Measurements from ENCODE around the gene CRY2. TPM values are rescaled to one million over a fixed set of nuclear protein-coding genes. Genes with fewer than 3 reads are reported as not detected.

Gene CRY2
- total RNA-seq, 2 experiments from 2014 or later, result 32.4 to 36.9 TPM

DNA sequence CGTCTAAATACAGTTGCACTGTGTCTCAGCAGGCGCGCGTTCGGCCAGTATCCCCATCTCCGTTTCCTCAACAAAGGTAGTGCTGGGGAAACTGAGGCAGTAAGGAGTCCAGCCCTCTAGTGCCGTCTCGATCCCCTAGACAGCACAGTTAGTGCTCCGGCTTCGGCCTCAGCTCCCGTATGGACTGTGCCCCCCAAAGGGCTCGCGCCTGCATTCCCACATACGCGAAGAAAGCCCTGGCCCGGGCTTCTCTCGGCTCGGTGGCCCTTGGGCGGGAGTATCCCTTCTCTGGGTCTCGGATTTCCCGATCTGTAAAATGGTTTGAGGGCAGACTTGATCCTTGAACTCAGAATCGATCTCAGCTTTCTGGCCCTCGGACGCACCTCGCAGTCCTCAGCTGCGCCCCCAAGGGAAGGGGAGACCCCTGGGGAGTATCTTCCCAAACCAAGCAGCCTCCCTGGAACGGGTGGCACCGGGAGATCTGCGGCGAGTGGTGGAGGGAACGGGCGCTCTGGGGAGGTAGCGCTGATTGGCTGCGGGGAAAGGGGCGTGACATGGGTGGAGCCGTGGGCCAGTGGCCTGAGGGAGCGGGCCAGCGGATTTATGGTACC is 71.2 kb downstream of the CRY2 start:
- POLR2A ChIA-PET, result interaction anchor here (0.6 to 2.9 kb wide), 13 partner anchors 10 to 431 kb away, joined by 3 to 40 read pairs (median 3); partner anchors contain the start of genes CRY2, FREY1 and SLC35C1
- Mint-ChIP-seq H3K36me3 (peaks cover 5% of the 10 kb centered on the region), H3K27ac (peak overlapping the region; percentile 95), H3K4me1 (peaks cover 25% of the 10 kb centered on the region), H3K9me3 (no peaks in the 10 kb centered on the region), H3K4me3 (peak overlapping the region; percentile 96), H3K27me3 (peaks cover 9% of the 10 kb centered on the region)
- DNase-seq (peak; percentile 75), ATAC-seq (ENCODE audit: low read depth) (peak; percentile 11)

DNA sequence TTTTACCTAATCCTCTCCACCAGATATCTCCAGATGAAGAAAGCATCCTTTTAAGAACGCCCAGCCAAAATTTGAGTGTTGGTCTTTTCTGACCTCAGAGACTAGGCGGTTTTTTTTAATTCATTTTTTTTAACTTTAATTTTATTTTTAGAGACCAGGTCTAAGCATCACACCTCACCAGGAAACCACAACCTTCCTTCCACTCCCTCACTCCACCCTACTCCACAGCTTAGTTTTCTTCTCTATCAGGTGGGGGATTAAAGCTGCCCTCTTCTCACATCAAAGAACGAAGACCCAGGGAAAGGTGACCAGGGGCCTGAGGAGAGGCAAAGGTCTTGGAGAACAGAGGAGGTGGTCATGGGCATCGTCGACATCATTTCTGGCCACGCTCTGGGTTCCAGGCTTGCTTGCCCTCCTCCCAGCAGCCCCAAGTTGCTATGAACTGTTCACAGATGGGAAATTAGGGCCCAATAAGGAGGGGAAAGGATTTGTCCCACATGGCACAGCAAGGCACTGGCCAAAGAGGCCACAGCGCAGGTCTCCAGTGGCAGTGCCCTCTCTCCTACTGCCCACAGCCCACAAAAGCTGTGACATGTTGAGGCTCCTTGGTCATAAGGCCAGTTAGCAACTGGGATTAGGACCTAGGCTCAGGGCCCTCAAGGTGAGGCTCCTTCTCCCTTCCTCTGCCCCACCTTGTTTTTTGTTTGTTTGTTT is 71.8 kb downstream of the CRY2 start:
- POLR2A ChIA-PET, result interaction anchor here (0.6 to 2.9 kb wide), 6 partner anchors 10 to 430 kb away, joined by 3 to 40 read pairs (median 4); partner anchors contain the start of gene SLC35C1
- Mint-ChIP-seq H3K4me3 (peak overlapping the region; percentile 96), H3K9me3 (no peaks in the 10 kb centered on the region), H3K4me1 (peaks cover 23% of the 10 kb centered on the region), H3K27me3 (peaks cover 14% of the 10 kb centered on the region), H3K36me3 (peaks cover 5% of the 10 kb centered on the region), H3K27ac (peak overlapping the region; percentile 95)
- ATAC-seq (ENCODE audit: low read depth), result no peak
- peak; percentile 32 for DNase-seq

DNA sequence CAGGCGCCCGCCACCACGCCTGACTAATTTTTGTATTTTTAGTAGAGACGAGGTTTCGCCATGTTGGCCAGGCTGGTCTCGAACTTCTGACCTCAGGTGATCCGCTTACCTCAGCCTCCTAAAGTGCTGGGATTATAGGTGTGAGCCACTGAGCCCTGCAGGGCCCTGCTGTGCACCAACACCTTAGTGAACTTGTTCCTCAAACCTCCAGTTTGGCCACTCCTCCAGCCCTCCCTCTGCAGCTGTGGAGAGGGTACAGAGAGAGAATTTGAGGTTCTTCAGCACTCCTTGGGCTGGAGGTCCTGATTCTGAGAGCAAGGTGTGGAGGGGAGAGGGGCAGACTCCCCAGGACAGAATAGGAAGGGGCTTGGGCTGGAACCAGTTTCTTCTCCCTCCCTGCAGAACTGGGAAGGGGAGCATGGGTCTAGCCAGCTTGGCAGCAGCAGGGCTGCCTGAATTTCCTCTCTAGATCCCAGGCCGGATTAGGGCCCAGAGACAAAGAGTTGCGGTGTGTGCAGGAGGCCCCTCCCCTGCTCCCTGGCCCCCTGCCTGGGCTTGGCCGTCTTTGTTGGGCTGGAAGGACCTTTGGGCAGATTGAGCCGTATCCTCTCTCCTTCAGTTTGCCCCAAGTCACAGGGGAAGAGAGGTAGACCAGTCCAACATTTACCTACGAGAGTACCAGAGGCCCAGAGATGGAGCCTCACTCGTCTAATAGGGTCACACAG is 72.7 kb downstream of the CRY2 start:
- H3K27me3 Mint-ChIP-seq, result peaks cover 19% of the 10 kb centered on the region
- H3K4me1 Mint-ChIP-seq, result peaks cover 22% of the 10 kb centered on the region
- POLR2A ChIA-PET, result interaction anchor here (0.6 kb wide), 1 partner anchor 57 kb away, joined by 6 read pairs; no protein-coding TSS in a partner anchor

DNA sequence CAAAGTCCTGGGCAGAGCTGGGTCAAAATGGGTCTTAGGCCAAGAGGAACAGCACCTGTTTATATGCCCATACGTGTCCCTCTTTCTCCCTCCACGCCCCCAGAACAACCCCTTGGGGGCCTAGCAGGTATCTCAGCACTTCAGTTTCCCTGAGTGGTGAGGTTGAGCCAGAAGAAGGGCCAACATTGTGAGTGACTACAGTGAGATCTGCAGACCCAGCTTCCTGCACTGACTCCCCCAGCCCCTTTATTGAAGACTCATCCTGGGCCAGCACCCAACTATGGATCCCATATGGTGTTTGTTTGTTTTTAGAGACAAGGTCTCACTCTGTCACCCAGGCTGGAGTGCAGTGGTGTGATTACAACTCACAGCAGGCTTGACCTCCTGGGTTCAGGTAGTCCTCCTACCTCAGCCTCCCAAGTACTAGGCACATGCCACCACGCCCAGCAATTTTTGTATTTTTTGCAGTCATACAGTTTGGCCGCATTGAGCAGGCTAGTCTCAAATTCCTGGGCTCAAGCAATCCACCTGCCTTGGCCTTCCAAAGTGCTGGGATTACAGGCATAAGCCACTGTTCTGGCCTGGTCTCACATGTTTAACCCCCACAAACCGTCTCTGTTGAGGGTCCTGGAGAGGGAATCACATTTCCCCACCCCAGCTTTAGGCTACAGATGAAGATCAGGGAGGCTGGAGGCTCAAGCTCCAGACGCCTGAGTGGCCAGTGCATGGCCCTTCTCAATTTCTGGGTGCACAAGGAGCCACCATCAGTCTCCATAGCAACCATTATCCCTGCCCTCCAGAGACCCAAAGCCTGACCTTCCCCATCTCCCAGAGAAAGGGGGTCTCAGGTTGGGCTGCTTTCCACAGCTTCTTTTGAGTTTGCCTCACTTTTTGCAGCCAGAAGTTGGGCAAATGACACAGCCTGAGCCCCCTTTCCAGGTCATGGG is 73.5 kb downstream of the CRY2 start:
- Mint-ChIP-seq H3K27me3 (peaks cover 19% of the 10 kb centered on the region), H3K4me1 (peaks cover 20% of the 10 kb centered on the region), H3K36me3 (peaks cover 4% of the 10 kb centered on the region), H3K9me3 (no peaks in the 10 kb centered on the region), H3K27ac (no peak overlapping the region), H3K4me3 (peak overlapping the region; percentile 50)
- DNase-seq (no peak), ATAC-seq (ENCODE audit: low read depth) (no peak)
- POLR2A ChIA-PET, result no interaction called here

More for the DNA sequence above, 72.7 kb downstream of the CRY2 start:
- H3K4me3 Mint-ChIP-seq, result peak overlapping the region; percentile 22
- no peaks in the 10 kb centered on the region for H3K9me3 Mint-ChIP-seq
- H3K36me3 Mint-ChIP-seq, result peaks cover 5% of the 10 kb centered on the region
- H3K27ac Mint-ChIP-seq, result no peak overlapping the region
- ATAC-seq (ENCODE audit: low read depth) (no peak), DNase-seq (peak; percentile 24)

DNA sequence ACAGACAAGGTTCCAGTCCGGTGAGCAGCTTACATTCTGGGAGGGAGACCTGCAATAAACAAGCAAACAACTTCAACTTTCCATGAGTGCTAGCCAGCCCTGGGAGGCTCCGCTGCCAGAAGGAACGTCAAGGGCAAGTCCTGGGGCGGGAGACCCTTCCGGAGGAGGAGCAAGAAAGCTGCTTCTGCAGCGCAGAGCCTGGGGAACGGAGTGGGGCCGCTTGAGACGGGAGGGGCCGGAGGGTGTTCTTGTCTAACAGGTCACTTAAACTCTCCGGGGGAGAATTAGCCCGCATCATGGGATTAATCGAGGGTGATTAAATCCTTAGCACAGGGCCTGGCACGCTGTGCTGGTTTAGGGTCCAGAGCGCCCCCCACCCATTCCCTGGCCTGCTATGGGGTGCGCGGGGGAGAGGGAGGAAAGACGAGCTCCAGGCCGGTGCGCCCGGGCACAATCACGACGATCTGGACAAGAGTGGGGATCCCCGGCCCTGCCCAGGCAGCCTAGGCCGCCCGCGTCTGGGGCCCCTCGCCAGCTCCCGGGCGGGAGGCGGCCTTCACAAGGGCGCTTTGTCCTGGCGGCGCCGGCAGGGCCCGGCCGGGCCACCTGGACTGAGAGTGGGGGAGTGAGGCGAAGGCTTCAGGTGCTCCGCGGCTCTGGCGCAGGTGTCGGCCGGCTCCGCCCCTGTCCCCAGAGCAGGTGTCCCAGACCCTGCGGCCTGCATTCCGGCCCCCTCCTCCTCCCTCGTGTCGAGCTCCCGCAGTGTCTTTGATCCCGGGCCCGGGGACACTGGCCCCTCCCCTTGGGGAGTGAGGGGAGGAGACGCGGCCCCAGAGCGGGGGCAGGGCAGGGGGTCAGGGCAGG is 74.5 kb downstream of the CRY2 start:
- H3K9me3 Mint-ChIP-seq, result no peaks in the 10 kb centered on the region
- DNase-seq (peak; percentile 34), ATAC-seq (ENCODE audit: low read depth) (no peak)
- H3K27me3 Mint-ChIP-seq, result peaks cover 19% of the 10 kb centered on the region
- no peak overlapping the region for H3K27ac Mint-ChIP-seq
- H3K4me1 Mint-ChIP-seq, result peaks cover 13% of the 10 kb centered on the region
- no peaks in the 10 kb centered on the region for H3K36me3 Mint-ChIP-seq
- peak overlapping the region; percentile 50 for H3K4me3 Mint-ChIP-seq
- POLR2A ChIA-PET, result no interaction called here

DNA sequence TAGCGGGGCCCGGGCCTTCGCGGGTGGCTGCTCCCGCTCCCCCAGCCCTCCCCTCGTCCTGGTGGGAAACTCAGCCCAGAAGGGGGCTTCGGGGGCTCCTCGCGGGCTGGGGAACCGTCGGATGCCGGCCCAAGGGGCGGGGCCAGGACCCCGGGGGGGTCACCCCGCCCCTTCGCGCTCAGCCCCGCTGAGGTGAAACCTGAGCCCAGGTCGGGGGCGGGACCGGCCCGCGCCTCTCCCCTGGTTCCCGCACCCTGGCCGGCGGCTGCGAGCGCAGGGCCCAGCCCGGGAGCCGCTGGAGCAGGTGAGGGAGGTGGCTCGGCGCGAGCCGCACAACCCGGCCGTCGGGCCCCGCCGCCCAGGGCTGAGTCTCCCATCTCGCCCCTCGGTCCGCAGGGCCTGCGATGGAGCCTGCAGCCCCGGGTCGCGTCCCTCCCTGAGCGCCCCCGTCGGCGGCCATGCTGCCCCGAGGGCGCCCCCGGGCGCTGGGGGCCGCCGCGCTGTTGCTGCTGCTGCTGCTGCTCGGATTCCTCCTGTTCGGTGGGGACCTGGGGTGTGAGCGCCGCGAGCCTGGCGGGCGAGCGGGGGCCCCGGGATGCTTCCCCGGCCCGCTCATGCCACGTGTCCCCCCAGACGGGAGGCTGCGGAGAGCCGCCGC is 75.3 kb downstream of the CRY2 start, which contains the start of gene LARGE2:
LARGE2 (plus strand) TSS at position 232 of the 658 bp plus-strand sequence; CDS start at position 459, 227 bp downstream.
- Mint-ChIP-seq H3K4me1 (peaks cover 17% of the 10 kb centered on the region), H3K36me3 (no peaks in the 10 kb centered on the region), H3K27ac (no peak within 1 kb of the TSS), H3K4me3 (peak within 1 kb of the TSS; percentile 69), H3K27me3 (peaks cover 19% of the 10 kb centered on the region), H3K9me3 (no peaks in the 10 kb centered on the region)
- DNase-seq (peak; percentile 45), ATAC-seq (ENCODE audit: low read depth) (no peak)
- POLR2A ChIA-PET, result no interaction called here

DNA sequence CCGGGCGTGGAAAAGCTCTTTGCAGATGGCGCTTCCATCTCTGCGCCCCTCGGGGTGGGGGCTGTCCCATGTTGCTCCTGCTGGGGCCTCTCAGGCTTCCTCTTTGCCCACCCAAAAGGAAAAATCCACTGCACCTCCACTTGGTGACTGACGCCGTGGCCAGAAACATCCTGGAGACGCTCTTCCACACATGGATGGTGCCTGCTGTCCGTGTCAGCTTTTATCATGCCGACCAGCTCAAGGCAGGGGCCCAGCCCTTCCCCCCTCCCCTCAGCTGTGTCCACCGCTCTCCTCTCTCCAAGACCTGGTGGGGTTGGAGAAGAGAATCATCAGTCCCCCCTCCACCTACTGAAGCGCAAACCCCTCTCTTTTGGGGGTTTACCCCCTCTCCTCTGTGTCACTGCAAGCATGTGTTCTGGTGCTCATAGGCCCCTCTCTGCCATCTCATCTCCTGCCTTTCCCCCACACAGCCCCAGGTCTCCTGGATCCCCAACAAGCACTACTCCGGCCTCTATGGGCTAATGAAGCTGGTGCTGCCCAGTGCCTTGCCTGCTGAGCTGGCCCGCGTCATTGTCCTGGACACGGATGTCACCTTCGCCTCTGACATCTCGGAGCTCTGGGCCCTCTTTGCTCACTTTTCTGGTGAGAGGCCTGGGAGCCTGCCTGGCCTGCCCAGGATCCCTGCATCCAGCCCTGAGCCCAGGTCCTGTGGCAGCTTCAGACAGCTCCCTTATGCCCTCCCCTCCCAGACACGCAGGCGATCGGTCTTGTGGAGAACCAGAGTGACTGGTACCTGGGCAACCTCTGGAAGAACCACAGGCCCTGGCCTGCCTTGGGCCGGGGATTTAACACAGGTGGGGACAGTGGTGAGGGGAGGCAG is 77.0 kb downstream of the CRY2 start:
- peak overlapping the region; percentile 14 for H3K4me3 Mint-ChIP-seq
- DNase-seq, result peak; percentile 29
- H3K27me3 Mint-ChIP-seq, result peaks cover 19% of the 10 kb centered on the region
- POLR2A ChIA-PET, result no interaction called here
- no peak overlapping the region for H3K27ac Mint-ChIP-seq
- peaks cover 13% of the 10 kb centered on the region for H3K4me1 Mint-ChIP-seq
- ATAC-seq (ENCODE audit: low read depth), result no peak
- H3K9me3 Mint-ChIP-seq, result no peaks in the 10 kb centered on the region
- no peaks in the 10 kb centered on the region for H3K36me3 Mint-ChIP-seq

DNA sequence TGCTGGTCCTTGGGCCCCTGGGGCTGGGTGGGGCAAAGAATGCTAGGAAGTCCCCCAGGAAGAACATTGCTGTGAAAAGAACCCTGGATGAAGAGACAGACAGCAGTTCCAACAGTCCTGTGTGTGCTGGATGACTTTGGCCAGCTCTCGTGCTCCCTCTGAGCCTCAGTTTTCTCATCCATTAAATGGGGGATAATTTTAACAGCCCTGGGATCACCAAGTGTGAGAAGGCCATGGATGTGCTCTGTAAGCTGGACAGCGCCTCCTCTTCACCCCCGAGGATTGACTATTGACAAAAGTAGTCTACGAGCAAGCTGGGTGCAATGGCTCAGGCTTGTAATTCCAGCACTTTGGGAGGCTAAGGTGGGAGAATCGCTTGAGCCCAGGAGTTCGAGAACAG is 77.7 kb downstream of the CRY2 start:
- POLR2A ChIA-PET, result interaction anchor here (0.6 kb wide), 1 partner anchor 63 kb away, joined by 3 read pairs; no protein-coding TSS in a partner anchor
- no peak overlapping the region for H3K27ac Mint-ChIP-seq
- no peaks in the 10 kb centered on the region for H3K36me3 Mint-ChIP-seq
- H3K9me3 Mint-ChIP-seq, result no peaks in the 10 kb centered on the region
- H3K27me3 Mint-ChIP-seq, result peaks cover 19% of the 10 kb centered on the region
- peaks cover 12% of the 10 kb centered on the region for H3K4me1 Mint-ChIP-seq
- DNase-seq (no peak), ATAC-seq (ENCODE audit: low read depth) (no peak)
- H3K4me3 Mint-ChIP-seq, result no peak overlapping the region

DNA sequence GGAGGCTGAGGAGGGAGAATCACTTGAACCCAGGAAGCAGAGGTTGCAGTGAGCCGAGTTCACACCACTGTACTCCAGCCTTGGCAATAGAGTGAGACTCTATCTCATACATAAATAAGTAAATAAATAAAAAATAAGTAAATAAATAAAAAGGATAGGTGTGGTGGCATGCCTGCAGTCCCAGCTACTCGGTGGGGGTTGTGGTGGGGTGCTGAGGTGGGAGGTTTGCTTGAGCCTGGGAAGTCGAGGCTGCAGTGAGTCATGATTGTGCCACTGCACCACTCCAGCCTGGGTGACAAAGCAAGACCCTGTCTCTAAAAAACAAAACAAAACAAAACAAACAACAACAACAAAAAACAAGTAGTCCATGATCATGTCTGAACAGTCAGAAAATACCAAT is 78.3 kb downstream of the CRY2 start:
- Mint-ChIP-seq H3K4me1 (peaks cover 18% of the 10 kb centered on the region), H3K4me3 (no peak overlapping the region), H3K9me3 (no peaks in the 10 kb centered on the region), H3K27ac (no peak overlapping the region), H3K27me3 (peaks cover 19% of the 10 kb centered on the region), H3K36me3 (no peaks in the 10 kb centered on the region)
- POLR2A ChIA-PET, result interaction anchor here (0.6 kb wide), 1 partner anchor 64 kb away, joined by 3 read pairs; no protein-coding TSS in a partner anchor
- ATAC-seq (ENCODE audit: low read depth) (no peak), DNase-seq (no peak)

DNA sequence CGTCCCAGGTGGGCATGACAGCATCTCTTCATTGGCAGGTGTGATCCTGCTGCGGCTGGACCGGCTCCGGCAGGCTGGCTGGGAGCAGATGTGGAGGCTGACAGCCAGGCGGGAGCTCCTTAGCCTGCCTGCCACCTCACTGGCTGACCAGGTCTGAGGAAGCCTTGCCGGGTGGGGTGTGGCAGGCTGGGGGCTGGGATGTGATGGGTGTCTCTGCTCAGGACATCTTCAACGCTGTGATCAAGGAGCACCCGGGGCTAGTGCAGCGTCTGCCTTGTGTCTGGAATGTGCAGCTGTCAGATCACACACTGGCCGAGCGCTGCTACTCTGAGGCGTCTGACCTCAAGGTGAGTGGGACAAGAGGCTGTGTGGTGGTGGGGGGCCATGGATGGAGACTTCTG is 78.7 kb downstream of the CRY2 start:
- Mint-ChIP-seq H3K9me3 (no peaks in the 10 kb centered on the region), H3K27me3 (peaks cover 19% of the 10 kb centered on the region), H3K4me3 (no peak overlapping the region), H3K36me3 (no peaks in the 10 kb centered on the region), H3K4me1 (peaks cover 19% of the 10 kb centered on the region), H3K27ac (no peak overlapping the region)
- peak; percentile 28 for DNase-seq
- no peak for ATAC-seq (ENCODE audit: low read depth)
- POLR2A ChIA-PET, result no interaction called here
